HG02623 (cell line): ENCODE data around the gene BCL7B.
"Not testable (repeated sequence)": the region's sequence is repeated elsewhere in the genome, so short reads cannot be mapped to it uniquely, and the experiment has no call there.

Experiments
- ATAC-seq: cut with Tn5 transposase; IDR thresholded peaks from one replicate; pipeline ENCODE4 v1.9.1; 2021; ENCODE audit warnings: moderate library complexity; ENCODE audit not compliant: unreplicated experiment

The BCL7B gene

DNA sequence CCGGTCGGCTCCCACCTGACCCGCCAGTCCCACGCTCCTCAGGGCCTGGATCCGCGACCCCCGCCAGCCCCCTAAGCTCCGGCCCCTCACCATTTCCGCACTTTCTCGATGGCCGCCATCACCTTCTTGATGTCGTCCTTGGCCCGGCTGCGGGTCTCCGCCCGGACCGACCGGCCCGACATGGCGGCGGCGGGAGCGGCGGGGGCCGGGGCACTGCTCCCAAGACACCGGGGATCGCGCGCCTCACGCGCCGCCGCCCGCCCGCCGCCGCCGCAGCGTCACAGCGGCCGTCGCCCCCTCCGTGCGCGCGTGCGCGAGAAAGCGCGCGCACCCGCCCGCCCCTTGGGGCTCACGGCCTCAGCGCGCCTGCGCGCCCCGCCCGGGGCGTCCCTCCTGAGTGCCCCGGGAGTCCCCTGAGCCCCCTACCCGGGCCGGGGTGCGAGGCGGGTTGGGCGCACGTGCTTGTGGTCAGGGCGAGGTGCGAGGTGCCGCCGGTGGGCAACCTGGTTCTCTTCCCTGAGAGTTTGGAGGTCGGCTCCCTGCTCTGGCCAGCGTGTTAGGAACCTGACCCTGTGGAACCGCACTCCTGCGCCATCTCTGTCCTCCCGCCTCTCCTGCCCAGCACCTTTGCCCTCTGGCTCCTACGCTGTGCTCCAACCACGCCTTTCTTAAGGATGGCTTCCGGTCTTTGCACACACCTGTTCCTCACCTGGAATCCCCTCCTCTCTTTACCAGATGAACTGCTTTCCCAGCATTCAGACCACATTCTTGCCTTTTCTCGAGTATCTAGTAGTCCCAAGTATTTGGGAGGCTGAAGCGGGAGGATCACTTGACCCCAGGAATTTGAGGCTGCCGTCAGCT, at the start of gene BCL7B:
TSS of gene BCL7B (minus strand) at position 294 of the 861 bp plus-strand sequence. CDS start at position 182, 112 bp downstream.
- peak; percentile 55 for ATAC-seq

DNA sequence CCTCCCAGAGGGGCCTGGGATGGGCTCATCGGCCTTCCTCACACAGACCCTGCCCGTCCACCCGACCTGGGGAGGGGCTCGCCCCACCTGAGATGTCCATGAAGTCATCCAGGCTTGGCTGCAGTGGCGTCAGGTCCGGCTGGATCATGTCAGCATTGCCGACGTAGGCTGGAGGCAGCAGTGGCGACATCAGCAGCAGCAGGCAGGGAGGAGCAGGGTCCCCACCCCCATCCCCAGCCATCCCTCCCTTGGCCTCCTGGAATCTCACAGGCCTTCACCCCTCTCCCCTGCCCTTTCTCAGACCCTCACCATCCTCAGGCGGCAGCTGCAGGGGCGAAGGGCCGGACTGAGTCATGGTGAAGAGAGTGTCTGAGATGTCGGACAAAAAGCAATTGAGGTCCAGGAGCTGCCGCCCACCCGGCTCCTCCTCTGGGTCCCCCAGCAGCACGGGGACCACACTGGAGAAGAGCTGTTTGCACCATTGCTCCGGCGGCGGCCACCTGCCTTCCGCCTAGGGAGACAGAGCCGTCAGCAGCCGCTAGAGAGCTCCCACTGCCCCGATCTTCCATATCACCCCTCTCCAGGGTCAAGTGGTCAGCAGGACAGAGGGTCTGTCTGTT, 48.2 kb upstream of the BCL7B start:
- ATAC-seq = no peak

DNA sequence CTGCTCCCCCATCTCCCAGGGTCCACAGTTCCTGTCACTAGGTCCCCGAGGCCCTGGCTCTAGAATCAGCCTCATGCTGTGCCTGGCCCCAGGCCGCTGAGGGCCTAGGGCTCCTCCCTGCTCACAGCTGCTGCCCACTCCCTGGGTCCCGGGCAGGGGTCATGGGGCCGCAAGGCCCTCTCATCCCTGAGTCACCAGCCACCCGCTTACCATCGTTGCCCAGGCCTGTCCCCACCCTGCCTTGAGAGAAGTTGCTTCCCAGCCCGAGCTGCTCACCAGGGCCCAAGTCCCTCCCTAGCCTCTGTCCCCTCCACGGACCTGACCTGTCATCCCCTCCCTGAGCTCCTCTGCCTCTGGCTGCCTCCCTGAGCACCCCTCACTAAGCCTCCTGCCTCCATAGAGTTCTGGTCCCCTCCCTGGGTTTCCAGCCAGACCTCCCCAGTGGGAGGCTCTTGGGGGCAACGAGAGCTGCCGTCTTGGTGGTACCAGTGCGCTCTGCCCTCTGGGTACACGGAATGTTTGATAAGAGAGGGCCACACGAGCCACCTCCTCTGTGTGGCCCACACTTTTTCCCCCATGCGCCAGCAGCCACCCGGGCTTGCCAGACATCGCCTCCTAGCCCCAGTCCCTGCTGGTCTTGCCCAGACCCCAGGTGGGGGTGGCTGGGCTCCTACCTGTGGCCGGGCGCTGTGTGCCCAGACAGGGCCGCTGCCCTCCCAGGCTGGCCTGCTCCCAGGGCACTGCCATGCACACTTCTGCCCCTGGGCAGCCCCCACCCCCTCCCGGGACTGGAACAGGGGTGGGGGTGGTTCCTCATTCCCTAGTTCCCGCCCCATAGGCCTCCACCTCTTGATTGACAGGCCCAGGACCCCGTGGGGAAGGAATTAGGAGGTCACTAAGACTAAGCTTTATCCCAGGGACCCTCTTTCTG, 45.5 kb upstream of the BCL7B start:
- no peak for ATAC-seq

DNA sequence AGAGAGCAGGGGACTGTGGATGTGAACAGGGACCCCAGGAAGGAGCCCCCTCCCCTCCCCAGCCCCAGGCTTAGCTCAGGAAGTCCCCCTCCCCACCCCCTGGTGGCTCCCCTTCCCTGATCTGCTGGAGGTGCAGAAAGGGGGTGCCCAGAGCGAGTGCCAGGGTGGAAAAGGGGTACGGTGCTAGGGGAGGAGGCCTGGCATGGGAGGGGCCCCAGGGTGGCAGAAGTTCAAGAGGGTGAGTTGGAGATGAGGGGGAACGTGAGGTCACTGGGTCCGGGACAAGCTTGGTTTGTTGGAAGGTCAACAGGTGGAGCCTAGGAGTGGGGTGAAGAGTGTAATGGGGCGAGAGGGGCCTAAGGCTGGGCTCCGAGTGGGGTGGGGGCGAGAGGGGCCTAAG, 42.4 kb upstream of the BCL7B start:
- no peak for ATAC-seq

DNA sequence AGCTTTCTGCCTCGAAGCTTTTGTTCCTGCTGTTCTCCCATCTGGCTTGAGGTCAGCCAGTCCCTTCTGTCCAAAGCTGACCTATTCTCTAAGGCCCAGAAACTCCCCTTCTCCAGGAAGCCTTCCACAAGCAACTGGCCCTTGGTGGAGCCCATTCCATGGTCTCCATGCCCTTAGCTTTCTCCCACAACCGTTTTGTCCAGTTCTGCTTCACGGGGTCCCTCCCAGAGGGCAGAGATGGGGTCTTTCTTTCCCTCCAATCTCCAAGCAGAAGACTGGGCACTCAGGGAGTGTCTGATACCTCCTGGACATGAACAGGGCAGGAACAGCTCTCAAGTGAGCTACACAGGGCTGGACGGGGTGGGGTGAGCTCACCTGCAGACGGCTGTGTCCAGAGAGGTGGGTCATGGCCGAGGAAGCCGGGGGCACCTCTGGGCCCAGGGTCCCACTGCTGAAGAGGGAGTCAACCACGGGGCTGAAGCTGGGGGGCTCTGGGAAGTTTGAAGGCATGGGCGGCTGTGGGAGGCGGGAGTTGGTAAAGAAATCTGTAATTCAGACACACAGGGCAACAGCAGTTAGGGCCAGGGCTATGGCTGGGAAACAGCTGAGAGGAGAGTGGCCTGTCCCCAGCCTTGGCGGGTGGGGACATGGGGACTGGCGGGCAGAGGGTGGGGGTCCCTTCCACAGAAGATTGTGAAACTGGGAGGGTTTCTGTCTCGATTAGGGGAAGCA, 41.8 kb upstream of the BCL7B start:
- ATAC-seq = no peak

DNA sequence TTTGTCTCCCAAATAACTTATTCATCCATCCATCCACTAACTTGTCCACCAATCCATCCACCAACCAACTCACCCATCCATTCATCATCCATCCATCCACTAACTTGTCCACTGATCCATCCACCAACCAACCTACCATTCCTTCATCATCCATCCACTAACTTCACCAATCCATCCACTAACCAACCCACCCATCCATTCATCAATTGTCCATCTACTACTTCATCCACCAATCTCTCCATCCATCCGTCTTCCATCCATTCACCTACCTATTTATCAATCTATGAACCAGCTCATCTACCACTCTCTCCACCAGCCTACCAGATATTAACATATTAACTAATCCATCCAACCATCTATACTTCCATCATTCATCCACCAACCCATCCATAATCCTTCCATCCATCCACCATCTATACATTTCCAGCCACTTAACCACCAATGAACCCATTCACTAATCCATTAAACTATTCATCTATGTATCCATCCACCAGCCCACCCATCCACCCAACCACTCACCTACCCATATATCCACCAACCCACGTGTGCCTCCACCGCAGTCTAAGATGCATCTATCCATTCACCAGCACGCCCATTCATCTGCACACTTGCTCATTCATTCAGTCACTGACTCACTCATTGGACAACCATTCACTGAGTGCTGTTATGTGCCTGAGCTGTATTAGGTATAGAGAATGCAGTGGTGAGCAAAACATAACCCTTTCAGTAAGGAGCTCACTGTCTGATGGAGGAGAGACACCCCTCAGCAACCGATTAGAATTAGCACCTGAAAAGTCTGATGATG, 40.7 kb upstream of the BCL7B start:
- ATAC-seq = no peak

DNA sequence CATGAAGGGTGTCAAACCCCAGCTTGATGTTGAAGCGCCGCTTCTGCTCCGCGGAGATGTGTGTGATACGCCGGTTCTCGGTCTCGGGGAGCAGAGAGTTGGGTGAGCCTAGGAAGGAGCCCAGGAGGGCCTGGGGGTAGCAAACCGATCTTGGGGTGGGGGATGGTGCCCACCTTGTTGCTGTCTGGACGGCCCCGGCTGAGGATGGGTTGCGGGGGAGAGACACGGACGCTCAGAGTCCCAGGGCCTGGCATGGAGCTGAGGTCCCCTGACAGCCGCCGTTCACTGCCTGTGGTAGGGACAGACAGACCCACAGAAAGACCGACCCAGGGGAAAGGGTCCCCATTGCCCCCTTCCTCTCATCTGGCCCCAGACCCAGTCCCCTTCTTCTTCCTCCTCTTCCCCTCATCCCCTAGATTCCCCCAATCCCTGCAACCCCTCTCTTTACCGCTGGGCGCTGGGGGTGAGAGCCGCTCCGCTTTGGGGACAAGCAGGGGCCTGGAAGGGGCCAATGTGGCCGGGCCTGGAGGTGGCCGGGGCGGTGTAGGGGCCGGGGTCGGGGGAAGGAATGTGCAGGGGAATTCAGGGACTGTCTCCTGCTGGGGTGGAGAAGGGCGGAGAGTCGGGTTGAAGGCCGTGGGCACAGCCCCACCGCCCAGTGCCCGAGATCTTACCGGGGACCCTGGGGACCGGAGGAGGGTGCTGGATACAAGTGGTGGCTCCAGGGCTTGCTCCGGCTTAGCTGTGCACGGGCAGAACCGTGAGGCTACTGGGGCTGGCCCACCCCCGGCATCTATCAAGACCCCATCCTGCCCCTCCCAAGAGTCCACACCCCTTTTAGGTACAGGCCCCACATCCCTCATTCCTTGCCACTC, 38.9 kb upstream of the BCL7B start:
- no peak for ATAC-seq

DNA sequence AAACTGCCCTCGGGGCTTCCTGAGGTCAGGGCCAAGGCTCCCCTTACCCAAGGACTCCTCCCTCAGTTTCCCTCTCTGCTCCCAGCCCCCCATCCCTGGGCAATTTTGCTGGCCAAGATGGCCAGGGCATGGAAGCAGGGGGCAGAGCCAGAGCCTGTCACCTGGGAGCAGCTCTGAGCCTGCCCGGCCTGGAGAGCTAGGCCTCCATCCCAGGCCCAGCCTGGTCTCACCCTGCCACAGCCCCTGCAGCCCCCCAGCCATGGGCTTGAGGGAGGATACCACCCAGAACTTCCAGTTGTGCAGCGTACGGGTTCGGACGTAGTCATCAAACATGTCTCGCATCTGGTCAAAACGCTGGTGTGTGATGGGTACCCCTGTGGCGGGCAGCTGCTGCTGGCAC, 37.9 kb upstream of the BCL7B start:
- ATAC-seq = no peak

DNA sequence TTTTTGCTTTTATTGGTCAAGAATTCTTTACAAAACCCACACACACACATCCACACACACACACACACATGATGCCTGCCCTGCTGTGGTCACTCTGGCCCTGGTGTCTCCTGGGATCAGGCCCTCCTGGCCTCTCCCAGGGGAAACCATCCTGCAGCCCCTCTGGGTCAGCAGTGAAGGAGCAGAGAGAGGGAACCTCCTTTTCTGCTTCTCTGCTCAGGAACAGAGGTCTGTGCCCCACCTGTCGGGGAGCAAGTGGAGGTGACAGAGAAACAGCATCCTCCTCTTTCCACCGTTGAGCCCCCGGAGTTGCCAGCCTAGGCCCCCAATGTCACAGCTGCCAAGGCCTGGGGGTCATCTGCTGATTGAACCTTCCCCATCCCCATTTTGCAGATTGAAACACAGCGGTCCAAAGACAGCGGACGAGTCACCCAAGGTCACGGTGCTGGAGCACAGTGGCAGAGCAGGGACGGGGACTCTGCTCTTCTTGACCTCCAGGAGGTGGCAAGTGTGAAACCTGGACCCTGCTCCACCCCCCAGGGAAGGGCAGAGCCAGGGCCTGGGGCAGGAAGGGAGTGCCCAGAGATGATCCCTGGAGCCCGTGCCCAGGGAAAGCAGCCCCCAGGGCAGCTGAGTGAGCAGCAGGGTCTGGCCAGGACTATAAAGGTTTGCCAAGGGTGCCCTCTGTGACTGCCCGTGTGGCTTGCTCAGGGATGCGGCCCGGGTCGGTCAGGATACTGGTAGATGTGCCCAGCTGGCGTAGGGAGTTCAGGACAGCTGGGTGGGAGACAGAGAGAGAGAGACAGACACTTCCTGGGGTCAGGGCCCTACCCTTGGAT, 35.9 kb upstream of the BCL7B start:
- no peak for ATAC-seq

DNA sequence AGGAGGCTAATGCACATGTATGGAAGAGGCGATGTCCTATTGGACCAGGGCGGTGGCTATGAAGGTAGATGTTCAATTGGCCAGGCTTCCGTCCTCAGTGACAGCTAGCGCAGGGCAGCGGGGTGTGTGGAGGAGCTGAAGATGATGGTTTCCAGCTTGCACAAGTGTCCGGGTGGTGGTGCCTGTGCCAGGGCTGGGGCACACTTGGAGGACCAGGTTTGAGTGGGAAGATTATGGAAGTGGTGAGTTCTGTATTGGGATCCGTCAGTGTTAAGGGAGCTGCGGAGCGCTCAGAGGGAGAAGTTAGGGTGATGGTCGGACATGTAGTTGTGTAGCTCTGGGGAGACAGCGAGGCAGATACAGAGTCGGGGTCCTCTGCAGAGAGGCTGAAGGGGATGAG, 29.4 kb upstream of the BCL7B start:
- ATAC-seq = no peak

DNA sequence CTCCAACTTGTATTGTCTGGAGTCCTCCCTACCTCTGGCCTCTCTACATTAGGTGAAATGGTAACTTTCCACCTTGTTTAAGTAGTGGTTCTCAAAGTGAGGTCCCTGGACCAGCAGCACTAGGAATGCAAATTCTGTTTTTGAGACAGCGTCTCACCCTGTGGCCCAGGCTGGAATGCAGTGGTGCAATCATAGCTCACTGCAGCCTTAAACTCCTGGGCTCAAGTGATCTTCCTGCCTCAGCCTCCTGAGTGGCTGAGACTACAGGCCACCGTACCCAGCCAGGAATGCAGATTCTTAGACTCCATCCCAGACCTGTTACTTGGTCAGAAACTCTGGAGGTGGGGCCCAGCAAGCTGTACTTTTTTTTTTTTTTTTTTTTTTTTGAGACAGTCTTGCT, 27.7 kb upstream of the BCL7B start:
- no peak for ATAC-seq

DNA sequence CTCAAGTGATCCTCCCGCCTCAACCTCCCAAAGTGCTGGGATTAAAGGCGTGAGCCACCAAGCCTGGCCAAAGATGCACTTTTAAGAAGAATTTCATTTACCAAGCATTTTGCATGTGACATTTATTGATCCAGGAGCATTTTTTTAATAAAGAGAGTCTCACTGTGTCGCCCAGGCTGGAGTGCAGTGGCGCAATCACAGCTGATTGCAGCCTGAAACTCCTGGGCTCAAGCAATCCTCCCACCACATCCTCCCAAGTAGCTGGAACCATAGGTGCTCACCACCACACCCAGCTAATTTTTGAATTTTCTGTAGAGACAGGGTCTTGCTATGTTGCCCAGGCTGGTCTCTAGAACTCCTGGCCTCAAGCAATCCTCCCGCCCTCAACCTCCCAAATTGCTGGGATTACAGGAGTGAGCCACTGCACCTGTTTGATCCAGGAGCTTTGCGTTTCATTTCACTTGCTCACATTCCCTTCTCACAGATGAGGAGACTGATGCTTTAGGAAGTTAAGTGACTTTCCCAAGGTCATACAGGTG, 25.2 kb upstream of the BCL7B start:
- no peak for ATAC-seq

DNA sequence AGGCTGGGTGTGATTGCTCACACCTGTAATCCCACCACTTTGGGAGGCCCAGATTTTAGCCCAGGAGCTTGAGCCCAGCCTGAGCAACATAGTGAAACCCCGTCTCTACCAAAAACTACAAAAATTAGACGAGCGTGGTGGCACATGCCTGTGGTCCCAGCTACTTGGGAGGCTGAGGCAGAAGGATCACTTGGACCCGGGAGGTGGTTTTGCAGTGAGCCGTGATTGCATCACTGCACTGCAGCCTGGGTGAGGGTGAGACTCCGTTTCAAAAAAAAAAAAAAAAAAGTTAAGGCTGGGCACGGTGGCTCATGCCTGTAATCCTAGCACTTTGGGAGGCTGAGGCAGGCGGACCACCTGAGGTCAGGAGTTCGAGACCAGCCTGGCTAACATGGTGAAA, 23.5 kb upstream of the BCL7B start:
- not testable (repeated sequence) for ATAC-seq

DNA sequence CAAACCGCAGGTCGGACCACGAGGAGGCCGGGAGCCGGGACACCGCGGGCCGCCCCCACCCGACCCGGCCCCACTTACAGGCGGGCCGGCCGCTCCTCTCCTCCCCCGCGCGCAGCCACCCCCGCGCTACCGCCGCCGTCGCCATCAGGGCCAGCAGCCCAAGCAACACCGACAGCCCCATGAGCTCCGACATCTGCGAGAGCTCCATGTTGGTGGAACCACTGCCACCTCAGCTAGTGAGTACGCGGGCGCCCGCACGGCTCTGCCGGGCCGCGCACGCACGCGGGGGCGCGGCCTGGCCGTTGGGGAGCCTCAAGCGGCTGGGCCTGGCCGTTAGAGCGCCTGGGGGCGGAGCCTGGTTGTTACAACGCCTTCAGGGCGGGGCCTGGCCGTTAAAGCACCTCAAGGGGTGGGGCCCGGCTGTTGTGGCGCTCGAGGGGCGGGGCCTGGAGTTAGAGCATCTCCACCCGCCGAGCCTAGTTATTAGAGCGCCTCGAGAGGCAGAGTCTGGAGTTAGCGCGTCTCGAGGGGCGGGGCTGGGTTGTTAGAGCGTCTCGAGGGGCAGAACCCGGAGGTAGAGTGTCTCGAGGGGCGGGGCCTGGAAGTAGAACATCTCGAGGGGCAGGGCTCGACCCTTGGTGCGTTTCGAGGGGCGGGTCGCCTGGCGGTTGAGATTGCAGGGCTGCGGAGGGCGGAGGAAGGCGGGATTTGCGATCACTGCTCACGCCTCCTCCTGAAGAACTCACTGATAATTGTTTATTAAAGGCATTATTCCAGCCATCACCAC, 21.0 kb upstream of the BCL7B start, which contains the start of gene TBL2:
TSS of gene TBL2 (minus strand) at position 238 of the 787 bp plus-strand sequence. CDS start at position 208, 30 bp downstream.
- ATAC-seq = peak; percentile 84

DNA sequence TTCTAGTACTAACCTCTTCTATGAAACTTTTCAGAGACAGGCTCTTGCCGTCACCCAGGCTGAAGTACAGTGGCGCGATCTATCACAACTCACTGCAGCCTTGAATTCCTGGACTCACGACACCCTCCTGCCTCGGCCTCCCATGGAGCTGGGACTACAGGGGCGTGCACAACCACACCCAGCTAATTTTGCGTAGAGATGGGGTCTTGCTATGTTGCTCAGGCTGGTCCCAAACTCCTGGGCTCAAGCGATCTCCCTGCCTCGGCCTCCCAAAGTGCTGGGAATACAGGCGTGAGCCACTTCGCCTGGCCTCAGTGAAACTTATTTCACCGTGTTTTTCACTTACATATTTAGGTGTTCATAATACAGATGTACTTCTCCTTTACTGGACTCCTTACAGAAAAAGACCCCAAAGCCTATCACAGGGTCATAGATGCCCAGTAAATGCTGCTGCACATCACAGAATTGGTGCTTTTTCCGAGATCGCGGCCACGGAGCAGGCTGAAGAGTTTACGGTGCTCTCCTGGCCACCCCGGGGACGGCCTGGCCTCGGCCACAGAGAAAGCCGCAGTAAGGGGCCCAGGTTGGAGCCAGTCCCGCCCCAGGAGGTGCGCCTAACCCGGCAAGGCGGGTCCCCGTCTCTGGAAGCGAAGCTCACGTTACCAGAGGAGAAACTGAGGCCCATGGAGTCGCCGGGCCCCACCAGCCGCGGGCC, 20.3 kb upstream of the BCL7B start:
- peak; percentile 3 for ATAC-seq

DNA sequence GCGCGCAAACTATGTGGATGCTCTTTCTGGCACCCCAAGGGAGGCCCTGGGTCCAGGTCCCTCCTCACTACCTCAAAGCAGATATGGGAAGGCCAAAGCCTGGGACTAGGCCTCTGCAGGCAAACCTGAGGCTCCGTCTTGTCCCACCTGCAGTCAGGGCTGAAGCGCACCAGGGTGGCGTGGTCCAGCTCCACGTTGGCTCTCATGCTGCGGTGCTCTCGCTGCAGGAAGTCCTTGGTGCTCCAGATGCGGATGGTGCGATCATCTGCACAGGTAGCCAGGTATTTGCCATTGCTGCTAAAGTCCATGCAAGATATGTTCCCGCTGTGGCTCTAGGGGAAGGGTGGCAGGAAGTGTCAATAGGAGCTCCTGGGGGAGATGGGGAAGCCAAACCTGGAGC, 16.3 kb upstream of the BCL7B start:
- no peak for ATAC-seq
